GM18867 (cell line): ENCODE results near the gene RRM1.
"Not testable (repeated sequence)": the region's sequence is repeated elsewhere in the genome, so short reads cannot be mapped to it uniquely, and the experiment has no call there.

Experiments
- ATAC-seq: cut with Tn5 transposase; IDR thresholded peaks from one replicate; pipeline ENCODE4 v1.9.1; 2021; ENCODE audit warnings: mild to moderate bottlenecking, moderate library complexity; ENCODE audit not compliant: unreplicated experiment

RRM1 gene

DNA sequence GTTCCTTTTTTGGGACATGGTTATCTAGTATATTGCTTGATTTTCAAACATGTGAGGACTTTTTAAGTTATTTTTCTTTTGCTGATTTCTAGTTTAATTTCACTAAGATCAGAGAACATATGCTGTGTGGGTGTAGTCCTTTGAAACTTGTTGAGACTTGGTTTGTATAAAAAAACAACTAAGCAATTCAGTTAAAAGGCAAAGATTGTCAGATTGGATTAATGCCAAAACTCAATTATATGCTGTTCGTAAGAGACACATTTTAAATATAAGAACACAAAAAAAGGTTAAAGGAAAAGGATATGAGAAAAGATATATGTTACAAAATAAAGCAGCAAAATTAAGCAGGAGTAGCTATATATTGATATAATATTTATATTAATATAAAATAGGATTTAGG, 17.8 kb upstream of the RRM1 start:
- no peak for ATAC-seq

DNA sequence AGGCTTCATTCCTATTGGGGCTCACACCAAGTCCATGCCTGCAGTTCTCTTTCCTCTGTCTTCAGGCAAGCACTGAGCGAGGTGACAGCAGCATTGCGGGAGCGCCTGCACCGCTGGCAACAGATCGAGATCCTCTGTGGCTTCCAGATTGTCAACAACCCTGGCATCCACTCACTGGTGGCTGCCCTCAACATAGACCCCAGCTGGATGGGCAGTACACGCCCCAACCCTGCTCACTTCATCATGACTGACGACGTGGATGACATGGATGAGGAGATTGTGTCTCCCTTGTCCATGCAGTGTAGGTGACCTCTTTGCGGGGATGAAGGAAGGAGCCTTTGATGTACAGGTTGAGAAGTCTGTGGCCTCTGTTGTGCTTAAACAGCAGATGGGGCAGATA, 11.4 kb upstream of the RRM1 start:
- ATAC-seq, result no peak

GRCh38 chr11:4084406-4085125, 10.0 kb upstream of the RRM1 start:
- ATAC-seq, result no peak

GRCh38 chr11:4085575-4085974, 9.0 kb upstream of the RRM1 start:
- no peak for ATAC-seq

DNA sequence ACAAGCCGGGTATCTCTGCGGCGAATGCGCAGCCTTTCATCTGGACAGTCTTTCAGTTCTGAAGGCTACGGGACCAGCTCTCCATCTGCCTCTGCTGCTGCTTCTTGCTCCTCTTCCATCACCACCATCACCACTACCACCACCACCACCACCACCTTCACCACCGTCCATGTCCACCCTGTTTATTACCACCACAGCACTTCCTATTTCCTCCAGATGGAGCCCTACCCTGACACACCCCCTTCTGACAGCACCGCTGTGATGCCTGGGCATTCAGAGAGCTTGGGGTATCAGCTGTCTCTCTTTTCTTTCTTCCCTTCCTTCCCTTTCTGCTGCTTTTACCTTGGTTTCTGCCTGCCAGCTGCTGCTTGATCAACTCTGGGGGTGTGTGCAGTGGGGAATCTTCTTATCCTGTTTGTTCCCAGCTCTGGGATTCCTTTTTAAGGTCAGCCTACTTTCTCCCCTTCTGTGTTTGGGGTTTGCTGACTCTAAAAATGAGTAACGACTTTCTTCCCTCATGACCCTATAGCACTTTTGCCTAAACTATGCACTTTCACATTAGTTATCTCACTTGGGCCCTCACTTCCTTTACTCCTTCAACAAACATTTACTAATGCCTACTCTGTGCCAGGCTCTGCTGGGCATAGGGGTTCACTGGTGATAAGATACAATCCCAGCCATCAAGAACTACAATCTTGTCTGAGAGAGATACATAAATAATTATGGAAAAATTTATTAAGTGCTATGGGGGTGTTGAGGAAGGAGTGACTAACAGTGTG, 7.8 kb upstream of the RRM1 start:
- ATAC-seq, result no peak

- no peak for ATAC-seq
Measured at GRCh38 chr11:4087551-4087950, 7.0 kb upstream of the RRM1 start.

DNA sequence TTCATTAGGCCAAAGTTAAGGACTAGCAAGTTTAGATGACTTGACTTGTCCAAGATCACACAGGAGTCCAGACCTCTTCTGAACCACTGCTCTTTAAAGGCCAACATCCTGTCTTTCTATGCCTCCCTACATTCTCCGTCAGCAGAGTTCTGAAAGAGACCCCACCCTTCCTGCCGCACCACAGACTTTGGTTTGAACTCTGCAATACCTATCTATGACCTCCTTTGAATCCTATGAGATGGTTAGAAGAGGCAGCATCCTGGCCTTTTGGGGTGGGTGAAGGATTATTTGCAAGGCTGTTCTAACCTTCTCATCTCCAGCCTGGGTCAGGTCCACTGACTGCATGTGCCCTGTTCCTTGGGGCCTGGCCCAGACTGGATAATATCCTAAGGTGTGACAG, 4.3 kb upstream of the RRM1 start:
- no peak for ATAC-seq

DNA sequence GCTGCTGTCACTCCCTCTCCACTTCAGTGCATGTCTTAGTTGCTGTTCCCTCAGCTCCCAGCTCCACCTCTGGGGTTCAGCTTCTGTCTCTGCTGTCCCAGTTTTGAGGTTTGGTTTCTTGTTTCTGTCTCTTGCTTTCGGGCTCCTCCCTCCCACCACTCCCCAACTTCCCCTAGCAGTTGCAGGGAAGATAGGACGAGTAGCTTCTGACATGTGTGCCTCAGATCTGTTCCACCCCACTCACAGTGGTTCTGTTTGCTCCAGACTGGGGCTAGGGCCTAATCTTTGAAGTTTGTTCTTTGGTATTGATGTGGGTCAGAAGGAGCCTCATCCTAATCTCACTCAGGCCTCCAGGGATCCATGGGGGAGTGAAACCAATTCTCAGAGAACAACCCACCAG, 2.6 kb upstream of the RRM1 start:
- ATAC-seq, result no peak

DNA sequence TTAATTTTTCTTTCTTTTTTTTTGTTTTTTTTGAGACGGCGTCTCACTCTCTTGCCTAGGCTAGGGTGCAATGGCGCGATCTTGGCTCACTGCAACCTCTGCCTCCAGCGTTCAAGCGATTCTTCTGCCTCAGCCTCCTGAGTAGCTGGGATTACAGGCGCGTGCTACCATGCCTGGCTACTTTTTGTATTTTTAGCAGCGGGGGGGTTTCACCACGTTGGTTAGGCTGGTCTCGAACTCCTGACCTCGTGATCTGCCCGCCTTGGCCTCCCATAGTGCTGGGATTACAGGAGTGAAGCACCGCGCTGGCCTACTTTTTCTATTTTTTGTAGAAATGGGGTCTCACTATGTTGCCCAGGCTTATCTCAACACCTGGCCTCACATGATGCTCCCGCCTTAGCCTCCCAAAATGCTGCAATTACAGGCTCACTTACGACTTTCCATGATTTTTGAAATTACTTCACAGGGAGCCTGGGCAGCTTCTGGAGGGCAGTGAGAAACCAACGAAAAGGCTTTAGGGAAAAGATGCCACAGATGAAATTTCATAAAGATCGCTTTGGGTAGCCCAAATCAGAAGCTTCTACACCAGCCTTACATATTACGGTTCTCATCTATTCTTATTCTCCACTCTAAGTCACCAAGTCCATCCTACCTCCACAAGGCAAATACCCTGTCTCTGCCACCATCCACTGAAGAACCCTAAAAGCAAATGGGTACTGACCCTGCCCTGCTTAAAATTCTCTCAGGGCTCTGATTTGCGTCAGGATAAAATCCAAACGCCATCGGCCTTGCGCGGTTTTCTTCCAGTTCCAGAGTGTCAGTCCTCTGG, 866 bp upstream of the RRM1 start:
- peak; percentile 2 for ATAC-seq

GRCh38 chr11:4095509-4096230, 1.1 kb downstream of the RRM1 start:
- no peak for ATAC-seq

DNA sequence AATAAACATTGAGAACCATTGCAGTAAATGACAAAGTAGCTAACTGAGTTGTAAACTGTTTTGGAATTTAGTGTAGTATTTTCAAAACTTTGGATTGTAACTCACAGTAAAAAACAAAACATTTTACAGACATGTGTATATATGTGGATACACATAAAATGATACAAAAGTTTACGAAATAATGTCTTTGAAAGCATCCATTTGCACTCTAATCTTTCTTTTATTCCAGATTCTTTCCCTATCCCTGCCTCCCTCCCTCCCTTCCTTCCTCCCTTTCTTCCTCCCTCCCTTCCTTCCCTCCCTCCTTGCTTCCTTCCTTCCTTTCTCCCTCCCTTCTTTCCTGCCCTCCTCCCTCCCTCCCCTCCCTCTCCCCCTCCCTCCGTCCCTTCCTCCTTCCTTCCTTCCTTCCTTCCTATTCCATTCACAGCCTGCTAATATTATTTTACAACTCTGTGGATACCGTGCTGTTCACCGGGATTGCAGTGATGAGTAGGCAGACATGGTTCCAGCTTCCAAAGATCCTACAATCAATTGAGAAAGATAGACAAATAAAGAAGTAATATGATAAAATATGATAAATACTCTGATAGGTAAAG, 3.5 kb downstream of the RRM1 start:
- no peak for ATAC-seq

- ATAC-seq, result no peak
Measured at GRCh38 chr11:4102711-4103110, 8.1 kb downstream of the RRM1 start.

DNA sequence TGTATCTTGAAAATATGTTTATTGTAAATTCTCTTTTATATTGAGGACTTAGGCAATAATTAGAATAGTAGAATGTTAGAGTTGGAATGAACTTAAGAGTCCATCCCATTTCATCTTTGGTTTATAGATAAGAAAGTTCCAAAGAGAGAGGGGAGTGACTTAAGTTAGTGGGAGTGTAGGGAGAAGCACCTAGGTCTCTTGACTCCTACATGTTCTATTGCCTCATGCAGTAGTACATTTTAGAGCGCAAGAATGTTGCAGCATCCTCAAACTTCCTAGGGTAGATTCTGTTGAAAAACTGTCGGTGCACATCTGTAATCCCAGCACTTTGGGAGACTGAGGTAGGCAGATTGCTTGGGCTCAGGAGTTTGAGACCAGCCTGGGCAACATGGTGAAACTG, 8.7 kb downstream of the RRM1 start:
- ATAC-seq, result no peak

DNA sequence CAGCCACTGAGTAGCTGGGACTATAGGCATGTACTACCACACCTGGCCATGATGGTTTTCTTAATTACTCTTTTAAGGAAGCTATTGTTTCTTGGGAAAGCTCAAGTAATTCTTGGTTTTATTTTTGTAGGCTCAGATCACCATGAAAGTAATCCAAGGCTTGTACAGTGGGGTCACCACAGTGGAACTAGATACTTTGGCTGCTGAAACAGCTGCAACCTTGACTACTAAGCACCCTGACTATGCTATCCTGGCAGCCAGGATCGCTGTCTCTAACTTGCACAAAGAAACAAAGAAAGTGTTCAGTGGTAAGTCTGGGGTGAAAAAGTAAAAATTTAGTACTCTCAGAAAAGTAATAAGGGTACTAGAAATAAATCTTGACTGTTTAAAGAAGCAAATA, 11.3 kb downstream of the RRM1 start:
- no peak for ATAC-seq

GRCh38 chr11:4111834-4112233, 17.2 kb downstream of the RRM1 start:
- no peak for ATAC-seq

DNA sequence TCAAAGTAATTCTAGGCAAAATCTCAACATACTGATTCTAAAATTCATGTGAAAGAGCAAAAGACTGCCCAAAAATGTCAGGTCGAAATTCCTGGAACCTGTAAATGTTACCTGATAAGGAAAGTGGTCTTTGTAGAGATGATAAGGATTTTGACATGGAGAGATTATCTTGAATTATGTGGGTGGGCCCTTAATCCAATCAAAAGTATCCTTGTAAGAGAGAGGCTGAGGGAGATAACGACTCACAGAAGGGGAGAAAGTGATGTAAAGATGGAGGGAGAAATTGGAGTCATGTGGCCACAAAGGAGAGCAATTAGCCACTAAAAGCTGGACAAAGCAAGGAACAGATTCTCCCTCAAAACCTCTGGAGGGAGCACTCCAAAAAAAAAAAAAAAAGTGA, 20.5 kb downstream of the RRM1 start:
- ATAC-seq, result no peak

GRCh38 chr11:4118107-4118506, 23.5 kb downstream of the RRM1 start:
- ATAC-seq, result no peak

- no peak for ATAC-seq
Measured at GRCh38 chr11:4123218-4123617, 28.6 kb downstream of the RRM1 start.

DNA sequence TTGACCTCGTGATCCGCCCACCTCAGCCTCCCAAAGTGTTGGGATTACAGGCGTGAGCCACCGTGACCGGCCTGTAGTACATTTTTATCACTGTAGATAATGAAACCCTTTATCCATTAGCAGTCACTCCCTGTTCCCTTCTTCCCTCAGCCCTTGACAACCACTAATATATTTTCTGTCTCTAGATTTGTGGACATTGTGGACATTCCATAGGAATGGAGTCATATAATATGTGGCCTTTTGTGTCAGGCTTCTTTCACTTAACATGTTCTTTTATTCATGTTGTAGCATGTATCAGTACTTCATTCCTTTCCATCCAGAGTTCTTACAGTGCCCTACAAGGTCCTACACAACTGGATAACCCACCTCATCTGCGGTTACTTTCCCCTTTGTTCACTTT, 30.5 kb downstream of the RRM1 start:
- ATAC-seq, result no peak

DNA sequence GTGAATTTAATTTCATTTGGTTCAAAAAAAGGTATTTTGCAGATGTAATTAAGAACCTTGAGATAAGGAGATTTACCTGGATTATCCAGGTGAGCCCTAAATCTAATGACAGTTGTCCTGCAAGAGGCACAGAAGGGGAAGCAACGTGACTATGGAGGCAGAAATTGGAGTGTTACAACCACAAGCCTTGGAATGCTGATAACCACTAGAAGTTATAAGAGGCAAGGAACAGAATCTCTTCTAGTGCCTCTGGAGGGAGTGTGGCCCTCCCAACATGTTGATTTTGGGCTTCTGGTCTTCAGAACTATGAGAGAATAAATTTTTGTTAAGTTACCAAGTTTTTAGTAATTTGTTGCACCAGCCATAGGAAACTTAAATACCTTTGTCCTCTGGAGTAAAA, 32.8 kb downstream of the RRM1 start:
- no peak for ATAC-seq

DNA sequence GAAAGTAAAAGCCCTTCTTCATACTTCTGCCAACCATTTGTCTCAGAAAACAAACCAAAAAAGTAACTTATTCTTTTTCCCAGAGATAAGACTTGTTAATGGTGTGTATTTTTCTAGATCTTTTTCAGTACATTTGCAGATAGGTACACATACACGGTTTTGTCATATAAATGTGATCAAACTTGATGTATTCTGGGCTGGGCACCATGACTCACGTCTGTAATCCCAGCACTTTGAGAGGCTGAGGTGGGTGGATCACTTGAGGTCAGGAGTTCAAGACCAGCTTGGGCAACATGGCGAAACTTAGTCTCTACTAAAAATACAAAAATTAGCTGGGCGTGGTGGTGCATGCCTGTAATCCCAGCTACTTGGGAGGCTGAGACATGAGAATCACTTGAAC, 35.6 kb downstream of the RRM1 start:
- not testable (repeated sequence) for ATAC-seq
